ENCODE data around the gene MYO19.
A peak's percentile ranks its signal among the peaks of the same experiment; 100 is the strongest.
"Not testable (repeated sequence)": the region's sequence is repeated elsewhere in the genome, so short reads cannot be mapped to it uniquely, and the experiment has no call there.

MYO19 gene

DNA sequence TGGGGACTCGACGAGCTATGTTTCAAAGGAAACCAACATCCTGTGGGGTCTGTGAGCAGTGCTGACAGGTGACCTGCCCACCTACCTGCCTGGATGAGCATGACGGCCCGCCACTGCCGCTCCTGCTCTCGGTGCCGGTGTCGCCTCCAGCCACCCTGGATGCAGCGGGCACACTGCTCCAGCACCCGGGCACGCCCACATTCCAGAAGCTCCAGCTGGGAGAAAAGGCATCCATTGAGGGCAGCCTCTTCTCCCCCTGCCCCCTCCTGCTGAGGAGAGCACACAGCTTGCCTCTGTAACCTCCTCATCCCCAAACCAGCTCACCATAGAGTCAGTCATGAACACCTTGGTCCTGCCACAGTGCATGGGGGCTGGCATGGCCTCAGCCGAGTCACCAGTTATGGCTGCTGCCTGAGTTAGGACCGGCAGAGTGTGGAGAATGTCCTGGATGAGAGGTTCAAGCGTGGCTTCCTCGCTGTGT lies 33.9 kb downstream of the MYO19 start:
- no peak for FAIRE-seq
- DNase-seq (ENCODE audit: low spot score), result peak; percentile 50

DNA sequence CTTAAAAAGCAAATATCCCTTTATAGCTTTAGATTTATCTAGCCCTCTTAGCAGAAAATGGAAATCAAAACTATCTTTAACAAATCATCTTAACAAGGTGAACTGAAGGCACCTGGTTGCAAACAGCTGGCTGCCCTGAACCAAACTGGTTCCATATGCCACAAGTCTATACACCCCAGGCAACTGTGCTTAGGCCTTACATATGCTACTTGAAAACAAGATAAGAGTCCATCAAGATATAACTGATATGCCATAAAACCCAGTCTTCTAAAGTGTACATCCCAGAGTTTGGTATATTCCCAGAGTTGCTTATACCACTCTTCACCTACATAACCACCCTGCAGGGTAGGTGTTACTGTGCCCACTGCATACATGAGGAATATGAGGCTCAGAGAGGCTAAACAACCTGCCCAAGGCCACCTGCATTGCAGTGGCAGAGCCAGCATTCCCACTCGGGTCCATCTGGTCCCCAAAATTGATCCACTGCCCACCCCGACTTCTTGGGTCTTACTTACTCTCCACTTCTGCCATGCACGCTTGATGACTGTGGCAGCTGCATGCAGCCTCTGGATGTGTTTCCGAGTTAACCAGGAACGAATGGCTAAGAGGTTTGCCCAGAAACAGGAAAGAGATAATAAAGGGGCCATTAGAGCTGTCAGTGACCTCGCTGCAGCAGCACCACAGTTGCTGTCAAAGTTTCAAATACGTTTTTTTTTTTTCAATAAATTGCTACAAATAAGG lies 35.9 kb downstream of the MYO19 start:
- no peak for DNase-seq (ENCODE audit: low spot score)
- no peak for FAIRE-seq

DNA sequence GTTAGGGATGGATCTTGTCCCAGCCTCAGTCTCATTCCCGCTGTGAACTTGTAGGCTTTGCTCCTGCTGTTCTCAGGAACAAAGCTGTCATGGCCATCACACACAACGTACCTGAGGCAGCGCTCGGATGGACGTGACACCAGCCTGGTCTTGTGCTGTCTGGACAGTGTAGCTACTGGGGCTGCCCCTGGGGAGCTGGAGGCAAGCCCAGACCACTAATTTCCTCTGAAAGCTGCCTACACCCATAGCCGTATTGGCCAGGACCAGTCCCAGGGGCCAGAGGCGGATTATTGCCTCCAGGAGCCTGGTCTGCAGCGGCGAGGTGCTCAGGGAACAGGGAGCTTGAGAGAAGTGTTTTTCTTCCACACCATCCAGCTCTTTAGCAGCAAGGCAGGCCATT lies 36.5 kb downstream of the MYO19 start:
- no peak for FAIRE-seq

DNA sequence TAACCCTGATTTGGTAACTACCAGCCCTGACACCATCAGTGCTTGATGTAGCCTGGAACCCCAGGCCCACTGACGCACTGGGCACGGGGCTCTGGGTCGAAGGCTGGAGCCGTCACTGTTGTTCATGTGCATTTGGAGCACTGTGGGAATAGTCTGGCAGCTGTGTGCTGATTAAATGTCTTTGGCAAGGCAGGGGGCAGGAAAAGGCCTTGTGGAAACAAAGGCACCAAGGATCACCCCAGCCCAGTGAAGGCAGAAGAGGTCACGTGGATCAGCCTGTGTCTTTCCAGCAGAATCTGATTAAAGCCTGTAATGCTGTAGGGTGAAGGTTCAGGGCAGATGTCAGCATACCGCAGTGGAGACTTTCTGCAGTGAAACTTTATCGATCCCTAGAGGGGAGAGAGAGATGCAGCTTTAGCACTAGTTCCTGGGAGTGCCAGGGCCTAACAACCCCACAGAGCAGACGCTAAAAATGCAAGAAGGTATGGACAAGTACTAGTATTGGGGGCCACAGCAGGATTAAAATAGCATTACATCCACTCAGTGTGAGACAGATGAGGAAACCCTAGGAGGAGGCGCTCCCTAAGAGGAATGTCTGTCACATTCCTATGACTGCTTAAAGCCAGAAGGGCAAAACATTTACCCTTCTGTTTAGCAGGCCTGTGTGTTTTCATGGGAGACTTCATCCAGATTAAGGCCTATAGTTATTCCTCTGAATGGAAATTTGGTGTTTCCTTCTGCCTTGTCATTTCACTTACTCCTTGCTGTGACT lies 38.5 kb downstream of the MYO19 start:
- DNase-seq (ENCODE audit: low spot score), result no peak
- FAIRE-seq, result no peak

More for the DNA sequence above, 36.5 kb downstream of the MYO19 start:
- DNase-seq (ENCODE audit: low spot score), result no peak

DNA sequence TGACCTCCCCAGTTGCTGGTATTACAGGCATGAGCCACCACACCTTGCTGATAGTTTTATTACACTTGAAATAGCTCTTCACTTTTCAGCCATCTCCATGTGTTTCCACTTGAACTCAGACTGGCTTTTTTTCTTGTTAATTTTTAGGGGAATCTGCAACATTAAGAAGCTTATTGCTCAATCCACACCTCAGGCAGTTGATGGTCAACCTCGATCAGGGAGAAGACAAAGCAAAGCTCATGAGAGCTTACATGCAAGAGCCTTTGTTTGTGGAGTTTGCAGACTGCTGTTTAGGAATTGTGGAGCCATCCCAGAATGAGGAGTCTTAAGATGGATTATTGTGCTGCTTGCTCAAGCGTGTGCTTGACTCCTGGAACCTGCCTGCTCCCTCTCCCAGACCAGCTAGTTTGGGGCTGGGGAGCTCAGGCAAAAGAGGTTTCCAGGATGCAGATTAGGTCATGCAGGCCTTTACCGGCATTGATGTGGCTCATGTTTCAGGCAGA lies 39.5 kb downstream of the MYO19 start:
- no peak for DNase-seq (ENCODE audit: low spot score)
- FAIRE-seq, result no peak

DNA sequence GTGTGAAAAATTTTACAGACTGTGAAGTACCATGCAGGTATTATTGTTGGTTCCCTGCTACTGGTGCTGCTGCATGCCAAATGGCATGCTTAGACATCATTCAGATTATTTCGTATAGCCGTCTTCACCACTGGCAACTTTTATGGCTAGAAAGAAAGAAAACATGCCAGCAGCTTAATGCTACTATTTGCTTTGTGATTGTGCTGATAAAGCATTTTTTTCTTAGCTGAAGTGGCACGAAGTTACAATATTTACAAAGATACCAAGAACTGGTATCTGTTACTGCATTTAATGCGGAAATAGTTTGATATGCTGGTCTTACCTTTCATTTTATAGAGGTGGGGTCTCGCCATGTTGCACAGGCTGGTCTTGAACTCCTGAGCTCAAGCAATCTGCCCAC lies 40.0 kb downstream of the MYO19 start:
- FAIRE-seq, result no peak

DNA sequence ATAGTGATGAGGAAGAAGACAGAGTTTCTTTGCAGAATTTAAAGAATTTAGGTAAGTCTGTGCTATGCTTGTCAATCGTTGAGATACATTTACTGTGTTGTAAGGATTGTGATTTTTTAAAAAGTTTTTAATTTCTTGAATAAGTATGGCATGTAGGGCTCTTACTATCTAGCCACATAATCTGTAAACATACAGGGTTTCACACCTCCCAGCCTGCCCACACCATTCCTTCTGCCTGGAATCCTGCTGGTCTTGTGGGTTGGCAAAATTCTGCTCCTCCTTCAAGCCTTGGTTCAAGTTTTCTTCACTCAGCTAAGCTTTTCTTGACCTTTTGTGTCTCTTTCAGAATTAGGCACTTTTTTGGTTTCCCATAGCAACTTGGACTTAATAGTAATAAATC lies 40.7 kb downstream of the MYO19 start:
- no peak for DNase-seq (ENCODE audit: low spot score)
- FAIRE-seq, result no peak

More for the DNA sequence above, 40.0 kb downstream of the MYO19 start:
- DNase-seq (ENCODE audit: low spot score), result no peak

DNA sequence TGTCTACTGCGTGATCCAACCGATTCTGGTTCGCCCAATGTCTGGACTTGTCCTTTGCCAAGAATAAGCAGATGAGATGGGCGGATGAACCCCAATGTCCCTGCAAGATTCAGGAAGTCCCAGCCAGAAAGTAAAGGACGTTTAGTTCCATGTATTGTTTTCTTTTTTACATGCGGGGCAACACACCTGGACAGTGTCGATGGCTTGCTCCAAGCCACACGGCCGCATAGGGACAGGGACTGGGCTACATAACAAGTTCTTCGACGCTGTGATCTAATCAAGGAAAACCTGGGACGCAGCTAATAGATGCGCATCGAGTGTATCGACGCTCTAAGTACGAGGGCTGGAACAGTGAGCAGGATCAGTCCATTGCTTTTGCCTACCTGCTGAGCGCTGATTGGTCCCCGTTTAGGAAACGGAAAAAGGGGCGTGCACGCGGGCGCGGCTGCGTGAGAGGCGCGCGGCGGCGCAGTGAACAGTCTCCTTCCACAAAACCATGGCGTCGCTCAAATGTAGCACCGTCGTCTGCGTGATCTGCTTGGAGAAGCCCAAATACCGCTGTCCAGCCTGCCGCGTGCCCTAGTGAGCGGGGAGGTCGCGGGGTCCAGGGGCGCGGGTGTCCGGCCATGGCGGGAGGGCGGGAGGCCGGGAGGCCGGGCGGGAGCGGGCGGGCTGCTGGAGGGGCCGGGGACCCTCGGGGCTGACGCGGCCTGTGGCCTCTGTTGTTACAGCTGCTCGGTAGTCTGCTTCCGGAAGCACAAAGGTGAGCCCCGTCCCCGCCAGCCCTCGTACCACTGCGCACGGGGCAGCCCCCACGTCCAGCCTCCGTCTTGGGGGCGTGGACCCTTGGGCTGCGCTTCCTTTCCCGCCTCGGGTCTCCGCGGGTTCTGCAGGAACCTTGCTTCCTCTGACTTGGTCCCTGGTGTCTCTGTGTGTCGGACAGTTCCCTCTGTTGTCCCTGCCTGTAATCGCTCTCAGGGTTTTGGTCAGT lies 48.2 kb downstream of the MYO19 start, which contains the start of gene ZNHIT3:
Gene ZNHIT3, plus strand, starts transcription at position 478 of the 991 bp plus-strand sequence. Its CDS starts 19 bp downstream, at position 497.
- peak; percentile 98 for DNase-seq (ENCODE audit: low spot score)
- no peak for FAIRE-seq

DNA sequence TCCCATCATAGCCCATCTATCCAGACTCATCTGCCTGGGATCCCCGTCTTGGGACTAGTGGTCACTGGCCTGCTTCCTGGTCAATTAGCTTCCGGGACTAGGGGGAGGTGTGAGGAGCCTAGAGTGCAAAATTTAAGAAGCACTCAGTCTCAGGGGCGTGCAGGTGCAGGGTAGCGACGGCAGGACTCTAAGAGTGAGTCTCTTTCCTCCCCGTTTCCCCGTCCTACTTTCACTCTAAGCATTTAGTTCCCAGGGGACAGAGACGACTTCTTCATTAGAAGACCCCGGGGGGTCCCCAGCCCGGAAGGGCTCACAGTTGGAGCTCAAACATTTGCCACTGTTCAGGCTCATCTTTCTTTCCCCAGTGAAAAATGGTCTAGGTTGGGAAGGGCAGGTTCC lies 48.9 kb downstream of the MYO19 start:
- DNase-seq (ENCODE audit: low spot score), result no peak
- FAIRE-seq, result no peak

DNA sequence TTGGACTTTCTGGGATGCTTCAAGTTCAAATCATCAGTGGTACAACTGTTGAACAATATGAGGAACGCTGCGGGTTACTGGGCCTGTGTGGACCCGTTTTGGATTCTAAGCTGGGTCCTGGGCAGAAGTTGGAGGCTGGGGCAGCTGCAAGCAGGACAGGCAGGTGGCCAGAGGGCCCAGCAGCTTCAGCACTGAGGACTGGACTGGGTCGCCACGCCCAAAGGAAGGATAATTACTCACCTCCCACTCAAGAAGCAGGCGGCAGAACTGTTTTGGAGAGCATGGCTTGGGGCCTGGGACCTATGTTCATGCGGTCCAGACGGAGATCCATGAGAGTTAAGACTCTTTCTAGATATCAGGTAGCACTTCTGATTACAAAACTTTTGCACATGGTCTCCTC lies 49.6 kb downstream of the MYO19 start:
- no peak for DNase-seq (ENCODE audit: low spot score)
- FAIRE-seq, result no peak

DNA sequence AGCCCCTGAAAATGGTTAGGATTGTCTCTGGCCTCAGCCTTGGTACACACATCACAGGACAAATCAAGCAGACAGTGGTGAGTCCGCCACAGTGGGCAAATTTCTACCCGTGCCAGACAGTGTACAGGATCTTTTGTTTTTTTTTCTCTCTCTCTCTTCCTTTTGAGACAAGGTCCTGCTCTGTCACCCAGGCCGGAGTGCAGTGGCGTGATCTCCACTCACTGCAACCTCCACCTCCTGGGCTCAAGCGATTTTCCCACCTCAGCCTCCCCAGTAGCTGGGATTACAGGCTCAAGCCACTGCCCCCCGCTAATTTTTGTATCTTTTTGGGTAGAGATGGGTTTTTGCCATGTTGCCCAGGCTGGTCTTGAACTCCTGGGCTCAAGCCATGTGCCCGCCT lies 50.6 kb downstream of the MYO19 start:
- not testable (repeated sequence) for DNase-seq (ENCODE audit: low spot score); FAIRE-seq

DNA sequence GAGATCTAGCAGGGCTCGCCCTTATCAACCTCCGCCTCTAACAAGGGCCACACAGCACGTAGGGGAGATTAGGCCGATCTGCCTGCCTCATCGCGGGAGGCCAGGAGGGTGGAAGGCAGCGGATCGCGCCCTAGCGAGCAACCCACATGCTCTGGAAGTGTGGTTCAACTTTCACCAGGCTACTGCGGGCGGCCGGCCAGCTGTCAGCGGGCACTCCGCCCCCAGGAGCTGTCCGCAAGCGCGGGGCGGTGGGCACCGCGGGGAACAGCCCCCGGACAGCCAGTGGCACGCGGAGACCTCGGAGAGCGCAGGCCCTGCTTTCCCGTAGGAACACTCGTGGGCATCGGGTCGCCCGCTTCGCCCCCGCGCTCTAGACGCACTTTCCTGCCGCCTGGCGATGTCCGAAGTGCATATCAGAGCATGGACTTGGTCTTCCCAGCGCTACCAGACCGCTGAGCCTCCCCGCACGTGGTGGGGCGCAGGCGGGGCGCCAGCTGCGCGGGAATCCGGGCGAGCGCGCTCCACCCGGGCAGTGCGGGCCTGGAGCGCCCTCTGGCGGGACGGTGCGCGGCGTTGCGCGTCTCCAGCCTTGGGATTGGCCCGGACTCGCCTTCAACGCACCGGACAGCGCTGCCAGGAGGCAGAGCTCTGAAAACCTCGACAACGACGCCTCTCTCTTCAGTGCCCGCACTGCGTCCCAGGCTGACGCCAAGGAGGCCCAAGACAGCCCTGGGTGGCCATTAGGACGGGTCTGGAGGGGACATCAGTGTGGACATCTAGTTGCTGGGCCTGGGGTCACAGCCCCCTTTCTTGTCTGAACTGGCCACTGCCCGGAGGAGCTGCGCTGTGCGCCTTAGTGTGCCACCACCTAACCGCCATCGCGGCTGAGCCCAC lies 51.8 kb downstream of the MYO19 start:
- no peak for FAIRE-seq

DNA sequence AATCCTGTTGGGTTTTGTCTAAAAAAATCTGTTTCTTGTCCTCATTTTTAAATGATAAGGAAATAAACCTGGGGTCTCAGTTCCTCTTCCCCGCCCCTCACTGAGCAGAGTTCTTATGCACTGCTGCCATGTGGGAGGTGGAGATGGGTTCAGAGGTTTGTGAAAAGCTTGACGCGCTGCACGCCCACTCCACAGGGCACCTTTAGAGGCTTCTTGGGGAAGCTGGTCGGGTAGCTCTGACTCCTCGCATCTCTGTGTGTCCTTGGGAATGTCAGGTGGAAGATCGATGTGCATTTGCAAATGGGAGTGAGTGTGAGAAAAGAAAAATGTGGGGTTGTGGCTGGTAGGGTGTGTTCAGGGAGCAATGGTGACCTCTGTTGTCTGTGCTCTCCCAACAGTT lies 52.8 kb downstream of the MYO19 start:
- no peak for FAIRE-seq
- no peak for DNase-seq (ENCODE audit: low spot score)

More for the DNA sequence above, 51.8 kb downstream of the MYO19 start:
- peak; percentile 96 for DNase-seq (ENCODE audit: low spot score)

DNA sequence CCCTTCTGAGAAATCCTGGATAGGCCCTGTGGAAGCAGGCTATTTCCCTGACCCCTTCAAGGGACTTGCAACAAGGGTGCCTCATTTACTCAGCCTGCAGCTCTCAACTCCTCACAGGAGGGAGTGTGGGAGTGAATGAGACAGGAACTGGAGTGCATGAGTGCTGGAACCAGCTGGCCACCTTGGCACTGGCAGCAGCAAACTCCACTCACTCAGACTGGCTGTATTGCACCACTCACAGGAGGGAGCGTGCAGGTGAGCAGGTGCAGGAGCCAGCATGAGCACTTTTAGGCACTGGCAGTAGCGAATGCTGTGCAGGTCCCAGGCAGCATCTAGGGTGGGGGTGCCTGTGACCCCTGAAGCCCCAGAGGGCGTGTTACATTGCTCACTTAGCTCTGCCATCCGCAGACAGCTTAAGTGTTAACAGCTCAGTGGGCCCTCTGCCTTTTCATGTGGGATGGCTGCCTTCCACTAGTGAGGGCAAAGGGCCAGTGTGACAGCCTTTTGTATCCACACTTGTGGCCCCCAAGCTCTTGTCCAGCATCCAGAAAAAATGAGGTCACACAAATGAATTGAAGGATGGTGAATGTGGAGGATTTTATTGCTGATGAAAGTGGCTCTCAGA lies 59.2 kb downstream of the MYO19 start:
- no peak for DNase-seq (ENCODE audit: low spot score)
- FAIRE-seq, result no peak

DNA sequence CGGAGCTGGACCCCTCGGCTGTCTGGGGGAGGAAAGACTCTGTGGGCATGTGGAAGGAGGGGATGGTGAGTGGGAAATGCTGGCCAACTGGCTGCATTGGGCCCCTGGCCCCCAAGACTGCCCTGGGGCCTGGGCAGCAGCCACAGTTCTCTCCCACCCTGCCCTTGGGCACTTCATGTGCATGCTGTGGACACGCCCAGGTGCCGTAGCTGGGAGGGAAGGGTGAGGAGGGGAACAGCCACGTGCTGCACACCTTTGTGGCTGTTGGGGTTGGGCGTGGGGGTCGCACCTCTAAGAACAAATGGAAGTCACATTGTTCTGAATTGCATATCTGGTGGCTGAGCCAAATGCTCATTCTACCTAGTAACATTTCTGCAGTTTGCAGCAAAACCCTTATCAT lies 60.1 kb downstream of the MYO19 start:
- no peak for DNase-seq (ENCODE audit: low spot score)
- no peak for FAIRE-seq

DNA sequence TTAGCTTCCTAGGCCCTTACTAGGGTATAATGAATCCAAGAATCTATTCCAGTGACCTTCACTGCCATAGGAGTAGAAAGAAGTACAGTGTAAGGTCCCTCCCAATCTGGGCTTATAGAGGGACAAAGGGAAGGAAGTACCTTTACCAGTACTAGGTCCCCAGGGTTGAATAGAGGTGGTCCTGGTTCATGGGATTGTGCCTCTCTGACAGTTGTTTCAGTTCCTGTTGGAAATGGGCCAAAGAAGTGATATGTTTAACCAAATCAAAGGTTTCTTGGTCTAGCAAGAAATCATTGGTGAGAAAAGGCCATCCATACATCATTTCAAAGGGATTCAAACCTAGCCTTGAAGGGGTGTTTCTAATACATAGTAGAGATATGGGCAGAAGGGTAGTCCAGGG lies 64.2 kb downstream of the MYO19 start:
- no peak for FAIRE-seq
- no peak for DNase-seq (ENCODE audit: low spot score)

DNA sequence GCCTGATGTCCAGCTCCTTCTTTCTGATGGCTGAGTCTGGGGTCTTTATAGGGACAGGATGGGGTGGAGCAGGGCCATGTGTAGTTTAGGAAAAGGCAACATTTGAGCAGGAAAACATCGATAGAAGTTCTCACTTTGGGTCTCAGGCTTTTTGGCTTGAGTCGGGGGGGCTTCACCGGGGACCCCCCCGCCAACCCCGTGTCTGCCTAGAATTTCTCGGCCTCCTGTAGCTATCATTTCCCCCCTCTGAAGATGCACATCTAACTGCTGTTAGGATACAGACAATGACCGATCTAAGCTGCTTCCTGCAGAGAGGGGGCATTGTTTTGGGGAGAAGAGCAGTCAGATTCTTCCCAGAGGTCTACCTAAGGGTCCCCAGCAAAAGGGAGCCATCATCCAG lies 64.9 kb downstream of the MYO19 start:
- DNase-seq (ENCODE audit: low spot score) (no peak), FAIRE-seq (no peak)

DNA sequence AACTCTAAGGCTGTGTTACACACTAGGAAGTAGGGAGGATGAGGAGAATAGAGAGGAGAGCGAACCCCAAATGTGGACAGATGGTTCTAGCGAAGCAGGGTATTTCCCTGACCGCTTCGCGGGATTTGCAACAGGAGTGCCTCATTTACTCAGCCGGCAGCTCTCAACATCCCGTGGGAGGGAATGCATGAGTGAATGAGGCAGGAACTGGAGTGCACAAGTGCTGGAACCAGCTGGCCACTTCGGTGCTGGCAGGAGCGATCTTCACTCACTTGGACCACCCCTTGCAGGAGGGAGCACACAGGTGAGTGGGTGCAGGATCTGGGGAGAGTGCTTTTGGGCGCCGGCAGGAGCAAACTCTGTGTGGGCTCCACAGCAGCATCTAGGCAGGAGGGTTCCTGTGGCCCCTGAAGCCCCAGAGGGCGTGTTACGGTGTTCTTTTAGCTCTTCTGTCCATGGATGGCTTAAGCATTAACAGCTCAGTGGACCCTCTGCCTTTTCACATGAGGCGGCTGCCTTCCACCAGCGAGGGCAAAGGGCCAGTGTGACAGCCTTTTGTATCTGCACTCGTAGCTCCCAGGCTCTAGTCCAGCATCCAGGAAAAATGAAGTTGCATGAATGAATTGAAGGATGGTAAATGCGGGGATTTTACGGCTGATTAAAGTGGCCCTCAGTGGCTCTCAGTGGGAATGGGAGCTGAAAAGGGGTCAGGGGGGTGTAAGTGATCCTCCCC lies 65.6 kb downstream of the MYO19 start:
- FAIRE-seq (no peak), DNase-seq (ENCODE audit: low spot score) (no peak)

DNA sequence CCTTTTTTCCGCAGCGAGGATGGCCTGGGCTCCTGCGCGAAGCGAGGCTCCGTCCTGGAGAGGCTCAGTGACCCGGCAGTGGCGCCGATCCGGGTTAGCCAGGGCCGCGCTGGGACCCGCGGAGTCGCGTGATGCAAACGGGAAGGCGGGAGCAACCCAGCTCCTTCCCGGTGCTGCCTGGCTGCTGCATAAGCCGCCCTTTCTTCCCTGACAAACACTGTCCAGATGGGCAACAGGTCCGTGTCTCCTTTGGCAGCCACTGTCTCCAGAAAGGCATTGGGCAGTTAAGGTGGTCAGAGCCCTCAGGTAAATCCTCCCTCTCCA lies 69.9 kb downstream of the MYO19 start:
- DNase-seq (ENCODE audit: low spot score) (no peak), FAIRE-seq (no peak)
